SK-N-SH (cell line): ENCODE data around the gene DNAJB6.

ENCODE experiments used
- CHD2 ChIP-seq: fragments of 150-350 bp; IDR thresholded peaks from 2 replicates; pipeline ENCODE4 v1.6.1; 2018; ENCODE audit warnings: low read length; ENCODE audit not compliant: partially characterized antibody
- CTCF ChIP-seq: fragments of 200-600 bp; sonication (generic); IDR thresholded peaks from 2 replicates; pipeline ENCODE4 v1.6.1; 2017; ENCODE audit warnings: antibody characterized with exemption, mild to moderate bottlenecking, moderate library complexity
- EZH2phosphoT487 ChIP-seq: fragments of 200-600 bp; sonication (generic); IDR thresholded peaks from 2 replicates; pipeline ENCODE4 v1.6.1; 2017; ENCODE audit warnings: low read depth, mixed run types, mild to moderate bottlenecking, antibody characterized with exemption, moderate library complexity, borderline replicate concordance
- GABPA ChIP-seq: IDR thresholded peaks from 2 replicates; pipeline ENCODE4 v1.4.0; 2012; ENCODE audit warnings: low read depth, mild to moderate bottlenecking
- MXI1 ChIP-seq: IDR thresholded peaks from 2 replicates; pipeline ENCODE4 v1.6.1; 2012; ENCODE audit warnings: mild to moderate bottlenecking, low read depth, low read length, improper control_type of control experiment
- NFIC ChIP-seq: IDR thresholded peaks from 2 replicates; pipeline ENCODE4 v1.4.0; 2012; ENCODE audit warnings: borderline replicate concordance
- NRF1 ChIP-seq: IDR thresholded peaks from 2 replicates; pipeline ENCODE4 v1.6.1; 2012; ENCODE audit warnings: low read depth, mild to moderate bottlenecking, low read length
- YY1 ChIP-seq: IDR thresholded peaks from 2 replicates; pipeline ENCODE4 v1.4.0; 2012; ENCODE audit warnings: low read depth, mild to moderate bottlenecking

DNA sequence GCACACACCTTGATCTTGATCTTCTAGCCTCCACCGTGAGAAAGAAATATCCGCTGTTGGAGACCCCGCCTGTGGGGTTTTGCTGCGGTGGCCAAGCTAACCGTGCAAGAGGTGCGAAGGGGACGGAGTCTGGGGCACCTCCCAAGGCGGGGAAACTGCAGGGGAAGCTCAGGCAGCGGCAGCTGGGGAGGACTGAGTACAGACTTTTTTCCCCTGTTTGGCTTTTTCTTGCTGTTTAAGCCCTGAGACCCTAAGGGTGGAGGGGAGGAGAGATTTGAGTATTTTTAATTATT is 108.0 kb downstream of the DNAJB6 start:
- TF ChIP-seq CTCF (no peak), NFIC (no peak), CHD2 (no peak), EZH2phosphoT487 (no peak), MXI1 (no peak), NRF1 (no peak), YY1 (no peak), GABPA (no peak)
